GM18861 (cell line): ENCODE results near the gene ASXL1.

Experiments used
- ATAC-seq: cut with Tn5 transposase; IDR thresholded peaks from one replicate; pipeline ENCODE4 v1.9.1; 2021; ENCODE audit not compliant: unreplicated experiment

ASXL1 gene

GRCh38 chr20:32438331-32438858 lies 80.3 kb downstream of the ASXL1 start:
- no peak for ATAC-seq

GRCh38 chr20:32439132-32439829 lies 81.2 kb downstream of the ASXL1 start:
- no peak for ATAC-seq

- ATAC-seq: no peak
Measured at GRCh38 chr20:32440069-32440757, 82.1 kb downstream of the ASXL1 start.

DNA sequence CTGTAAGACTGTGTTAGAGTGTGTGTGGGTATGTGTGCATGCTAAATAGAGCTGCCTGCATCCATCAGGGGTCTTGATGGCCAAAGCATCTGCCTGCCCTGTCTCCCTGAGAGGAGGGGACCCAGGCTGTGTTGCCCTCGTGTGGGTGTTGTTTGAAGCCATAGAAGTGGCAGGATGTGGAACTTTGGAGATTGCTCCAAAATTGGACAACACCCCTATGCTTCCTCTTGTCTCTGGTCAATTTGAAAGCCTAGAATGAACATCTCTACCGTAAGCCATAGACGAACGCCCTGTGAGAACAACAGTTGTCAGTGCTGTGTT lies 82.6 kb downstream of the ASXL1 start:
- no peak for ATAC-seq

- no peak for ATAC-seq
Measured at GRCh38 chr20:32441638-32442037, 83.5 kb downstream of the ASXL1 start.

- no peak for ATAC-seq
Measured at GRCh38 chr20:32442630-32443373, 84.7 kb downstream of the ASXL1 start.

- no peak for ATAC-seq
Measured at GRCh38 chr20:32443386-32443974, 85.3 kb downstream of the ASXL1 start.

DNA sequence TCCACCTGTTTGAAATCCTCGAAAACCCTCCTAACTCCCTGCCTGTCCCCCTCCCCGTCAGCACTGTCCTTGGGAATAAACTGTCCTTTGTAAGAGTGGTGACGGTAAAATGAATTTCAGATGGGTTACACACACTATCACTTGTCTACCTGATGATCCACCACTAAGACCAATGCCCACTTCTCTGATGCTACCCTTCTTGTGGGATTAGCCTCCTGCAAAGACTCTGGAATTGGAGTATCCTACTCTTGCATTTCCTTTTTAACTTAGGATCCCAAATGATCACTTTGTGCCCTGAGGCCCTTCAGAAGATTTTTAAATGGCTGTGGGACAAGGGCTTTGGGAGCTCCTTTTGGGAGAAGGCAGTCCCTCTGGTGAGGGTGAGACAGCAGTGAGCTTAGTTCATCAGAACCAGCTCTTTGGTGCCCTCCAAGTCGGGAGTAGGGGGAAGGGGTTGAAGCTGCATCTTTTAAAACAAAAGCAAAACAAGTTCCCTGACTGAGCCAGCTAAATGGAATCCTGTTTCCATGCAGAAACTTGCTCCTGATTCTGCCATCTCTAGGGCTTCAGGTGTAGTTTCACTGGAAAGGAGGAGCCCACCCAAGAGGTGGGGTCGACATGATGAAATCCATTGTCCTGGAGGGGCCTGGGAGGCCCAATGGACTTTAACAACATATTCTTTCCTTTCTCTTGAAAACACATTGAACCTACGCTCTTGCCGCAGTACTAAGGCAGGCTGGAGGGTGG lies 86.5 kb downstream of the ASXL1 start:
- ATAC-seq: no peak

GRCh38 chr20:32445539-32446273 lies 87.6 kb downstream of the ASXL1 start:
- peak; percentile 76 for ATAC-seq

GRCh38 chr20:32446301-32447100 lies 88.4 kb downstream of the ASXL1 start:
- no peak for ATAC-seq

- ATAC-seq: no peak
Measured at GRCh38 chr20:32447136-32448027, 89.3 kb downstream of the ASXL1 start.

- ATAC-seq: no peak
Measured at GRCh38 chr20:32448306-32449056, 90.3 kb downstream of the ASXL1 start.

DNA sequence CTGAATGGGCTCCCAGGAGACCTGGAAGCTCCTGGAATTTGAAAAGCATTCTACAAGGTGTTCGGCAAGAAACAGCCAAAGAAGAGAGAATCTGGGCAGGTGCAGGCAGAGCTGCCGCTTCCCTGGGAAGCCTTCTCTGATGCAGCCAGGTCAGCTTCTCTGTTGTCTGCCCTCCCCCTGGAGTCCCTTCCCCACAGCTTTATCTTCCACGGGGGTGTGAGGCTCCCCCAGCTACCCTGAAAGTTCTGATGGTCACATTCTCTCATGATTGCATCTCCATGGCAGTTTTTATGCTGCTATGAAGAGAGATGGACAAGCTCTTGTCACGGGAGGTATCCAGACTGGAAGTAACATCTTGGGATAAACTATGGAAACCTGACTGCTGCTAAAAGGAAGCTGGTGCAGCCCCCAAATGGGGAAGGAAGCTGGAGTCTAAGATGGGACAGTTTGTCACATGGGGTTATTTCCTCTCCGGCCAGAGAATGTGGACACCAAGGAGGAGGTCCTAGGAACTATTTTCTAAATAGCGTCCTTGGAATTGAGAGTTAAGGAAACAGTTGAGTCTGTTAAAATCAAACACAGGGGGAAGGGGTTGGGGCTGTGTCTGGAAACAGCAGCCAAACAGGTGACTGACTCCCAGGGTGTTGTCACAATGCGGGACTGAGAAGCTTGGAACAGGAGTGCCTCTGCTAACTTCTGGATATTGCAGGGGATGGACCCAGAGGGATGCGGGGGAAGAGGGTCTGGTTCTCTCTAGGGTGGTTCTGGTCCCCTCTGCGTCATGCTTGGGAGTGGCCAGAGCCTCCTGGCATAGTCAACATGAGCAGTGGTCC lies 91.1 kb downstream of the ASXL1 start:
- no peak for ATAC-seq

GRCh38 chr20:32449890-32450401 lies 91.8 kb downstream of the ASXL1 start:
- no peak for ATAC-seq

DNA sequence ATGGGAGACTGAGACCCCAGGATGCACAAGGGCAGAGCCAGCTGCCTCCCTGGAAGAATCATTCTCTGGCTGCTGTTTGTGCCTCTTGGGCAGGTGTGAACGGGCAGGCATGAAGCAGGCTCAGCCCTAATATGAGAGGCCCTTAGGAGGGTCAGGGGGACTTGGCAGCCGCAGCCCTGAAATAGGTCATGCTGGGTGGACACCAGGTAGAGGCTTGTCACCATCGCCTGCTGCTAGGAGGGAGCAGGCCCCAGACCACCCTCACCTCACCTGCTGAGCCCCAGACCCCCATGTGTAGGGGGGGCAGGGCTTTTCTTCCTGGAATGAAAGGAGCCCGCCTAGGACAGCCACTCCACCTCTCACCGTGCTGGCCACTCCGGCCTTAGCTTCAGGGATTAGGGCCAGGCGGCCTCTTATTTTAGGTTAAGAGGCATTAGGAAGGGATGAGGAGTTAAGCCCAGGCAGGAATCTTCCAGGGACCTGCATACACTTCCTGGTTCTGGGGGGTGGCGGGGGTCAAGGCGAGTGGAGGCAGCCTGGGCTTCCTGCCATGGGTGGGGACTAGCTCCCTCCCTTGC lies 92.4 kb downstream of the ASXL1 start:
- ATAC-seq: no peak

DNA sequence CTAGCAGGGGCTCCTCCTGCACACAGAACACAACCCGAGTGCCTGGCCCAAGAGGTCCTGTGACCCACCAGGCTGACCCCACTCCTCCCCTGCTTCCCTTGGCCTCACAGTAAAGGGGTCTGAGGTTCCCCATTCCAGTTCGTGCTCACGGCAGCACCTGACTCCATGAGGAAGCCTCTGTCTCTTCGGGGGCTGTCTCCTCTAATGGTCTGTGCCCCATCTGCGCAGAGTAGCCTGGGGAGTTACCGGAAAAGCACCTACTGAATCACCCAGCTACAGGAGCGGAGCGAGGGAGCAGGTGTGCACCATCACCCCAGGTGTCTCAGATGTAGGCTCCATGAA lies 93.2 kb downstream of the ASXL1 start:
- no peak for ATAC-seq
